Activated naive CD8-positive, alpha-beta T cell treated with anti-CD3 and anti-CD28 coated beads, Interleukin-2, amount 10 ng/mL, durations not matched to agents 7 days and 5 days (primary cell): ENCODE measurements around the gene C10orf143. TPM values are rescaled to one million over a fixed set of nuclear protein-coding genes. Genes with fewer than 3 reads are reported as not detected.

ENCODE experiments used
- ATAC-seq: fragments of 150-1000 bp; cut with Tn5 transposase; one replicate; pipeline ENCODE4 v1.10.0; 2021; ENCODE audit warnings: low read depth, moderate library complexity
- POLR2A ChIA-PET: fragments of 350-600 bp; sonication (Branson Sonifier 250); formaldehyde crosslinking; loops from one replicate; lab custom pipeline; 2021; ENCODE audit warnings: antibody characterized with exemption; lab: Charles Lee
- DNase-seq: peaks from one replicate; pipeline ENCODE4 v3.0.0; 2021
- H3K27ac Mint-ChIP-seq: one replicate; pipeline ENCODE4 v1.8.0; 2022; ENCODE audit warnings: mild to moderate bottlenecking, mixed read lengths
- H3K27me3 Mint-ChIP-seq: one replicate; pipeline ENCODE4 v1.8.0; 2022; ENCODE audit warnings: mild to moderate bottlenecking, moderate library complexity, mixed read lengths
- H3K36me3 Mint-ChIP-seq: one replicate; pipeline ENCODE4 v1.8.0; 2021; ENCODE audit warnings: mild to moderate bottlenecking, mixed read lengths
- H3K4me1 Mint-ChIP-seq: one replicate; pipeline ENCODE4 v1.8.0; 2021; ENCODE audit warnings: mixed read lengths
- H3K4me3 Mint-ChIP-seq: one replicate; pipeline ENCODE4 v1.8.0; 2022; ENCODE audit warnings: mild to moderate bottlenecking, moderate library complexity, mixed read lengths
- H3K9me3 Mint-ChIP-seq: one replicate; pipeline ENCODE4 v1.8.0; 2021; ENCODE audit warnings: mixed read lengths
- total RNA-seq, 2 experiments: library from RNA; stranded (reverse); gene quantifications; one replicate each; pipeline ENCODE4 v1.2.3, GENCODE V29; 2021

The C10orf143 gene
- total RNA-seq: 1 to 10 TPM; 6.0 to 6.6 TPM

- Mint-ChIP-seq H3K4me1 (peaks cover 24% of the 10 kb centered on the region), H3K9me3 (no peaks in the 10 kb centered on the region), H3K36me3 (peaks cover 6% of the 10 kb centered on the region), H3K27me3 (no peaks in the 10 kb centered on the region), H3K4me3 (peak within 1 kb of the TSS; percentile 84), H3K27ac (peak within 1 kb of the TSS; percentile 96)
- POLR2A ChIA-PET: interaction anchor here (0.7 to 3.2 kb wide), 17 partner anchors 12 to 1078 kb away, joined by 3 to 104 read pairs (median 4); partner anchors contain the start of genes GLRX3 and MGMT
- DNase-seq (peak; percentile 100), ATAC-seq (peak; percentile 80)
These were observed at the start of gene C10orf143 for GRCh38 chr10:130110246-130111112. Gene C10orf143 (minus strand): TSS chr10:130110830. CDS start chr10:130110772, 58 bp downstream.

- H3K36me3 Mint-ChIP-seq: peaks cover 20% of the 10 kb centered on the region
These were observed 48.7 kb upstream of the C10orf143 start for GRCh38 chr10:130159192-130159794.

GRCh38 chr10:130146042-130146441 lies 35.4 kb upstream of the C10orf143 start:
- DNase-seq (no peak), ATAC-seq (no peak)
- H3K27ac Mint-ChIP-seq: peak overlapping the region; percentile 8
- peaks cover 31% of the 10 kb centered on the region for H3K4me1 Mint-ChIP-seq
- H3K27me3 Mint-ChIP-seq: no peaks in the 10 kb centered on the region
- POLR2A ChIA-PET: interaction anchor here (1.0 kb wide), 1 partner anchor 35 kb away, joined by 3 read pairs; the partner anchor contains the start of gene C10orf143
- H3K36me3 Mint-ChIP-seq: peaks cover 46% of the 10 kb centered on the region
- peak overlapping the region; percentile 45 for H3K4me3 Mint-ChIP-seq
- H3K9me3 Mint-ChIP-seq: no peaks in the 10 kb centered on the region

More at GRCh38 chr10:130159192-130159794, 48.7 kb upstream of the C10orf143 start:
- no peaks in the 10 kb centered on the region for H3K27me3 Mint-ChIP-seq
- H3K4me3 Mint-ChIP-seq: no peak overlapping the region
- DNase-seq: no peak
- peaks cover 14% of the 10 kb centered on the region for H3K4me1 Mint-ChIP-seq
- no peak overlapping the region for H3K27ac Mint-ChIP-seq
- POLR2A ChIA-PET: interaction anchor here (0.6 to 1.1 kb wide), 2 partner anchors 9 to 22 kb away, joined by 3 read pairs; no protein-coding TSS in a partner anchor
- no peaks in the 10 kb centered on the region for H3K9me3 Mint-ChIP-seq
- ATAC-seq: no peak

GRCh38 chr10:130141878-130142277 lies 31.2 kb upstream of the C10orf143 start:
- Mint-ChIP-seq H3K4me1 (peaks cover 56% of the 10 kb centered on the region), H3K9me3 (no peaks in the 10 kb centered on the region), H3K27ac (peak overlapping the region; percentile 67), H3K36me3 (peaks cover 30% of the 10 kb centered on the region), H3K4me3 (peak overlapping the region; percentile 37), H3K27me3 (no peaks in the 10 kb centered on the region)
- POLR2A ChIA-PET: interaction anchor here (1.0 to 1.7 kb wide), 2 partner anchors 30 to 32 kb away, joined by 3 to 11 read pairs; partner anchors contain the start of gene C10orf143
- ATAC-seq: peak; percentile 71
- no peak for DNase-seq

- Mint-ChIP-seq H3K4me1 (peaks cover 54% of the 10 kb centered on the region), H3K27me3 (no peaks in the 10 kb centered on the region), H3K9me3 (no peaks in the 10 kb centered on the region), H3K27ac (peak overlapping the region; percentile 67), H3K4me3 (peak overlapping the region; percentile 37), H3K36me3 (peaks cover 28% of the 10 kb centered on the region)
- POLR2A ChIA-PET: interaction anchor here (1.7 kb wide), 1 partner anchor 30 kb away, joined by 11 read pairs; the partner anchor contains the start of gene C10orf143
- DNase-seq: no peak
- ATAC-seq: no peak
These were observed 30.8 kb upstream of the C10orf143 start for GRCh38 chr10:130141460-130141859.

GRCh38 chr10:130141038-130141437 lies 30.4 kb upstream of the C10orf143 start:
- peaks cover 24% of the 10 kb centered on the region for H3K36me3 Mint-ChIP-seq
- peak overlapping the region; percentile 30 for H3K4me3 Mint-ChIP-seq
- H3K9me3 Mint-ChIP-seq: no peaks in the 10 kb centered on the region
- no peak for ATAC-seq
- no peak overlapping the region for H3K27ac Mint-ChIP-seq
- no peaks in the 10 kb centered on the region for H3K27me3 Mint-ChIP-seq
- POLR2A ChIA-PET: interaction anchor here (1.7 kb wide), 1 partner anchor 30 kb away, joined by 11 read pairs; the partner anchor contains the start of gene C10orf143
- DNase-seq: no peak
- peaks cover 50% of the 10 kb centered on the region for H3K4me1 Mint-ChIP-seq

- no peaks in the 10 kb centered on the region for H3K27me3 Mint-ChIP-seq
- no peak for ATAC-seq
- POLR2A ChIA-PET: interaction anchor here (5.4 kb wide), 1 partner anchor 30 kb away, joined by 104 read pairs; the partner anchor contains the start of gene C10orf143
- H3K9me3 Mint-ChIP-seq: no peaks in the 10 kb centered on the region
- peak overlapping the region; percentile 30 for H3K4me3 Mint-ChIP-seq
- peaks cover 22% of the 10 kb centered on the region for H3K36me3 Mint-ChIP-seq
- no peak overlapping the region for H3K27ac Mint-ChIP-seq
- DNase-seq: no peak
- H3K4me1 Mint-ChIP-seq: peaks cover 50% of the 10 kb centered on the region
These were observed 29.8 kb upstream of the C10orf143 start for GRCh38 chr10:130140425-130140824.

- POLR2A ChIA-PET: interaction anchor here (5.4 kb wide), 1 partner anchor 28 kb away, joined by 104 read pairs; the partner anchor contains the start of gene C10orf143
- no peak for DNase-seq
- ATAC-seq: no peak
- Mint-ChIP-seq H3K36me3 (peaks cover 12% of the 10 kb centered on the region), H3K27ac (peak overlapping the region; percentile 13), H3K4me1 (peaks cover 49% of the 10 kb centered on the region), H3K9me3 (no peaks in the 10 kb centered on the region), H3K4me3 (peak overlapping the region; percentile 85), H3K27me3 (peaks cover 7% of the 10 kb centered on the region)
These were observed 27.8 kb upstream of the C10orf143 start for GRCh38 chr10:130138479-130138866.

GRCh38 chr10:130137659-130138478 lies 27.2 kb upstream of the C10orf143 start:
- Mint-ChIP-seq H3K4me1 (peaks cover 45% of the 10 kb centered on the region), H3K4me3 (peak overlapping the region; percentile 85), H3K36me3 (peaks cover 9% of the 10 kb centered on the region), H3K9me3 (no peaks in the 10 kb centered on the region), H3K27ac (peak overlapping the region; percentile 13), H3K27me3 (peaks cover 7% of the 10 kb centered on the region)
- POLR2A ChIA-PET: interaction anchor here (0.6 to 5.4 kb wide), 2 partner anchors 21 to 27 kb away, joined by 3 to 104 read pairs; partner anchors contain the start of gene C10orf143
- ATAC-seq: no peak
- DNase-seq: no peak

GRCh38 chr10:130137090-130137448 lies 26.4 kb upstream of the C10orf143 start:
- no peaks in the 10 kb centered on the region for H3K9me3 Mint-ChIP-seq
- H3K36me3 Mint-ChIP-seq: peaks cover 7% of the 10 kb centered on the region
- ATAC-seq (no peak), DNase-seq (no peak)
- peaks cover 37% of the 10 kb centered on the region for H3K4me1 Mint-ChIP-seq
- H3K27me3 Mint-ChIP-seq: peaks cover 11% of the 10 kb centered on the region
- H3K27ac Mint-ChIP-seq: peak overlapping the region; percentile 65
- peak overlapping the region; percentile 85 for H3K4me3 Mint-ChIP-seq
- POLR2A ChIA-PET: interaction anchor here (0.5 to 5.4 kb wide), 3 partner anchors 12 to 26 kb away, joined by 3 to 104 read pairs (median 3); partner anchors contain the start of gene C10orf143

GRCh38 chr10:130136226-130137089 lies 25.8 kb upstream of the C10orf143 start, which contains the start of gene GLRX3:
Gene GLRX3 (plus strand): TSS chr10:130136391. CDS start chr10:130136421, 30 bp downstream.
- peaks cover 4% of the 10 kb centered on the region for H3K36me3 Mint-ChIP-seq
- DNase-seq: peak; percentile 96
- peaks cover 11% of the 10 kb centered on the region for H3K27me3 Mint-ChIP-seq
- POLR2A ChIA-PET: interaction anchor here (0.5 to 5.4 kb wide), 5 partner anchors 9 to 669 kb away, joined by 3 to 104 read pairs (median 3); partner anchors contain the start of genes C10orf143 and MGMT
- H3K27ac Mint-ChIP-seq: peak within 1 kb of the TSS; percentile 86
- peak within 1 kb of the TSS; percentile 93 for H3K4me3 Mint-ChIP-seq
- peaks cover 33% of the 10 kb centered on the region for H3K4me1 Mint-ChIP-seq
- H3K9me3 Mint-ChIP-seq: no peaks in the 10 kb centered on the region
- ATAC-seq: peak; percentile 80
